Panc1 (cell line): ENCODE measurements around the gene PLEKHM2. TPM values are rescaled to one million over a fixed set of nuclear protein-coding genes. Genes with fewer than 3 reads are reported as not detected.

ENCODE experiments used
- ATAC-seq: fragments of 200-7000 bp; cut with Tn5 transposase; 2 replicates; pipeline ENCODE4 v1.9.1; 2020; ENCODE audit warnings: mild to moderate bottlenecking, moderate library complexity
- BruUV-seq: library from RNA; stranded (reverse); fragments of 400-500 nt; replicated peaks from 2 replicates; lab custom pipeline; 2021; lab: Mats Ljungman, UMichigan
- CTCF ChIA-PET: fragments of 300-600 bp; sonication (Branson Sonifier 250); formaldehyde crosslinking; loops from one replicate; lab custom pipeline; 2022; ENCODE audit warnings: antibody characterized with exemption; lab: Charles Lee
- POLR2A ChIA-PET: fragments of 300-600 bp; sonication (Branson Sonifier 250); formaldehyde crosslinking; loops from one replicate; lab custom pipeline; 2022; ENCODE audit warnings: antibody characterized with exemption; lab: Charles Lee
- DNase-seq: peaks from one replicate; pipeline ENCODE4 v3.0.0-alpha.2; 2010; ENCODE audit warnings: low read depth, low spot score
- H3K27ac ChIP-seq: 2 replicates; pipeline ENCODE4 v1.5.1; 2011; ENCODE audit warnings: mild to moderate bottlenecking, low read length, inconsistent platforms
- H3K27me3 ChIP-seq: fragments of 200-500 bp; sonication (Bioruptor generic); 2 replicates; pipeline ENCODE4 v1.6.0; 2014; ENCODE audit warnings: low read length, inconsistent platforms; ENCODE audit not compliant: control insufficient read depth, insufficient read depth
- H3K36me3 ChIP-seq: fragments of 200-500 bp; sonication (Bioruptor generic); 2 replicates; pipeline ENCODE4 v1.5.1; 2014; ENCODE audit warnings: inconsistent platforms, mild to moderate bottlenecking, low read length, moderate library complexity; ENCODE audit not compliant: control insufficient read depth, insufficient read depth
- H3K4me1 ChIP-seq: 2 replicates; pipeline ENCODE4 v1.5.1; 2011; ENCODE audit warnings: inconsistent platforms, mild to moderate bottlenecking, low read length, moderate library complexity; ENCODE audit not compliant: control insufficient read depth, insufficient read depth
- H3K4me3 ChIP-seq, 2 experiments: 2 replicates each; pipeline ENCODE4 v1.5.1; 2011 to 2012; ENCODE audit warnings: low read depth in 2 of 2, low read length in 2 of 2, mild to moderate bottlenecking in 2 of 2, inconsistent platforms in 1 of 2, moderate library complexity in 1 of 2
- H3K9me3 ChIP-seq: fragments of 200-500 bp; sonication (Bioruptor generic); 2 replicates; pipeline ENCODE4 v1.5.1; 2014; ENCODE audit warnings: low read depth, mild to moderate bottlenecking, inconsistent platforms, low read length, moderate library complexity; ENCODE audit not compliant: control insufficient read depth, insufficient read depth
- CTCF ChIP-seq: fragments of 450-650 bp; IDR thresholded peaks from 2 replicates; pipeline ENCODE4 v1.5.1; 2017; ENCODE audit warnings: mild to moderate bottlenecking
- POLR2AphosphoS5 ChIP-seq: IDR thresholded peaks from 2 replicates; pipeline ENCODE4 v1.6.1; 2012; ENCODE audit warnings: mild to moderate bottlenecking, low read depth, low read length, moderate library complexity
- REST ChIP-seq, 2 experiments: IDR thresholded peaks; 2 replicates each; pipeline ENCODE4 v1.6.1; 2011 to 2012; ENCODE audit warnings: low read depth in 2 of 2, control low read depth in 1 of 2, low read length in 1 of 2, mild to moderate bottlenecking in 1 of 2, moderate library complexity in 1 of 2; ENCODE audit not compliant: insufficient read depth in 1 of 2
- SIN3A ChIP-seq: IDR thresholded peaks from 2 replicates; pipeline ENCODE4 v1.6.1; 2012; ENCODE audit warnings: low read depth, mild to moderate bottlenecking, low read length, moderate library complexity, borderline replicate concordance; ENCODE audit not compliant: insufficient read depth
- TCF7L2 ChIP-seq: IDR thresholded peaks from 2 replicates; pipeline ENCODE4 v1.6.1; 2011; ENCODE audit warnings: mild to moderate bottlenecking, low read depth, low read length, inconsistent platforms
- in situ Hi-C: cut with HindIII; loops from 2 replicates; pipeline ENCODE4 v1.10.0; 2016; ENCODE audit warnings: low sequenced_read_pairs, low pct_unique_long_range_greater_than_20kb
- intact Hi-C: fragments of 100-400 bp; cut with micrococcal nuclease; formaldehyde crosslinking; loops from one replicate; pipeline ENCODE4 v1.10.0; 2022; ENCODE audit not compliant: unreplicated experiment
- total RNA-seq: library from RNA; stranded (reverse); gene quantifications from one replicate; pipeline ENCODE4 v1.2.1, GENCODE V29; 2021; ENCODE audit not compliant: unreplicated experiment

PLEKHM2 gene
- total RNA-seq, 1 experiment from 2014 or later: 54.6 TPM

- H3K36me3 ChIP-seq: no peaks in the 10 kb centered on the region
- no peak for DNase-seq
- BruUV-seq: no TSS peak
- no peak for TF ChIP-seq CTCF
- TF ChIP-seq SIN3A: no peak
- TF ChIP-seq TCF7L2: no peak
- no peak for TF ChIP-seq POLR2AphosphoS5
- TF ChIP-seq REST (IDR thresholded peaks at IDR 0.05; ENCODE audit: insufficient read depth in 1 of 2, low read depth in 2 of 2, low read length in 1 of 2): no peak
- in situ Hi-C loops: no loop called here
- peaks cover 12% of the 10 kb centered on the region for H3K4me1 ChIP-seq
- ChIA-PET POLR2A (no interaction called here), CTCF (no interaction called here)
- H3K4me3 ChIP-seq: no peak overlapping the region
- H3K27me3 ChIP-seq: no peaks in the 10 kb centered on the region
- no peak for ATAC-seq
- H3K27ac ChIP-seq: no peak overlapping the region
- intact Hi-C loops: loop anchor here (10.0 kb wide), 1 partner anchor 129 kb away; the partner anchor contains the start of gene DDI2
- H3K9me3 ChIP-seq: no peaks in the 10 kb centered on the region
Measured at GRCh38 chr1:15744122-15744679, 60.1 kb downstream of the PLEKHM2 start.

GRCh38 chr1:15747378-15747777, 63.3 kb downstream of the PLEKHM2 start:
- H3K4me1 ChIP-seq: peaks cover 15% of the 10 kb centered on the region
- BruUV-seq: no TSS peak
- intact Hi-C loops: loop anchor here (10.0 kb wide), 1 partner anchor 133 kb away; the partner anchor contains the start of gene DDI2
- TF ChIP-seq REST (IDR thresholded peaks at IDR 0.05; ENCODE audit: insufficient read depth in 1 of 2, low read depth in 2 of 2, low read length in 1 of 2) (no peak), CTCF (no peak), POLR2AphosphoS5 (no peak), TCF7L2 (no peak), SIN3A (no peak)
- DNase-seq (no peak), ATAC-seq (no peak)
- H3K9me3 ChIP-seq: no peaks in the 10 kb centered on the region
- no peaks in the 10 kb centered on the region for H3K36me3 ChIP-seq
- peak overlapping the region; percentile 51; the same call in 1 of the 2 replicates for H3K27ac ChIP-seq
- POLR2A ChIA-PET: no interaction called here
- no peak overlapping the region for H3K4me3 ChIP-seq
- in situ Hi-C loops: no loop called here
- H3K27me3 ChIP-seq: no peaks in the 10 kb centered on the region
- CTCF ChIA-PET: no interaction called here
